Spleen (tissue), 11 donors: ENCODE measurements around the gene MYL4. TPM values are rescaled to one million over a fixed set of nuclear protein-coding genes. Genes with fewer than 3 reads are reported as not detected.
A peak's percentile ranks its signal among the peaks of the same experiment; 100 is the strongest.

Source experiments
- DNase-seq: peaks from one replicate; pipeline ENCODE4 v3.0.0-alpha.2; 2020
- H3K27ac ChIP-seq, 8 donors: fragments of 200-600 bp; sonication (generic) in 7 of 8; 1 replicate in 4 of 8; 2 replicates in 4 of 8; pipeline versions ENCODE4 v1.5.0 to v1.8.0; 2016 to 2021; ENCODE audit warnings: inconsistent platforms in 4 of 8, mild to moderate bottlenecking in 4 of 8, moderate library complexity in 1 of 8
- H3K27me3 ChIP-seq, 7 donors: fragments of 200-600 bp; sonication (generic) in 6 of 7; replicated peaks in 1 of 7; 1 replicate in 4 of 7; 2 replicates in 3 of 7; pipeline versions ENCODE4 v1.5.0 to v1.8.0; 2016 to 2021; ENCODE audit warnings: inconsistent platforms in 3 of 7, mild to moderate bottlenecking in 1 of 7
- H3K36me3 ChIP-seq, 6 donors: fragments of 200-600 bp; sonication (generic) in 5 of 6; 1 replicate in 4 of 6; 2 replicates in 2 of 6; pipeline versions ENCODE4 v1.5.0 to v1.8.0; 2016 to 2021; ENCODE audit warnings: inconsistent platforms in 2 of 6
- H3K4me1 ChIP-seq, 6 donors: fragments of 200-600 bp; sonication (generic) in 5 of 6; 1 replicate in 3 of 6; 2 replicates in 3 of 6; pipeline versions ENCODE4 v1.5.0 to v1.8.0; 2016 to 2021; ENCODE audit warnings: inconsistent platforms in 3 of 6
- H3K4me3 ChIP-seq, 8 donors: fragments of 200-600 bp; sonication (generic) in 7 of 8; 1 replicate in 4 of 8; 2 replicates in 4 of 8; pipeline versions ENCODE4 v1.5.0 to v1.8.0; 2016 to 2021; ENCODE audit warnings: inconsistent platforms in 4 of 8, mild to moderate bottlenecking in 4 of 8, moderate library complexity in 2 of 8
- H3K9me3 ChIP-seq, 8 donors: fragments of 200-600 bp; sonication (generic) in 7 of 8; 1 replicate in 4 of 8; 2 replicates in 4 of 8; pipeline versions ENCODE4 v1.5.0 to v1.8.0; 2016 to 2021; ENCODE audit warnings: inconsistent platforms in 4 of 8
- CTCF ChIP-seq, 11 experiments: fragments of 200-600 bp in 7 of 11; fragments of 450-650 bp in 4 of 11; sonication (generic) in 4 of 11; IDR thresholded peaks in 8 of 11; conservative IDR thresholded peaks in 3 of 11; 1 replicate in 7 of 11; 2 replicates in 4 of 11; pipeline versions ENCODE4 v1.4.0 to v1.8.0; 2016 to 2021; ENCODE audit warnings: antibody characterized with exemption in 11 of 11, inconsistent platforms in 4 of 11, mild to moderate bottlenecking in 1 of 11
- POLR2A ChIP-seq, 3 donors: fragments of 450-650 bp; IDR thresholded peaks; one replicate each; pipeline ENCODE4 v1.5.1; 2017; ENCODE audit warnings: antibody characterized with exemption in 3 of 3, mild to moderate bottlenecking in 1 of 3
- POLR2AphosphoS5 ChIP-seq, 3 donors: sonication (generic); formaldehyde crosslinking; IDR thresholded peaks; one replicate each; pipeline ENCODE4 v1.5.1; 2017; ENCODE audit warnings: antibody characterized with exemption in 3 of 3
- WGBS, 5 donors: extraction: QIAGEN DNeasy Blood & Tissue Kit in 3 of 5; methylation state at CpG; one replicate each; pipeline versions ENCODE4 v1.1.5 to v1.1.7; 2013 to 2018; 5-methylcytosine and 5-hydroxymethylcytosine counted together
- intact Hi-C: fragments of 100-400 bp; cut with DNase I; formaldehyde crosslinking; loops from one replicate; pipeline ENCODE4 v1.15.0; 2023; ENCODE audit warnings: low total_unique reads
- polyA plus RNA-seq, 3 donors: library from polyadenylated mRNA; stranded (reverse); fragments of 200-250 nt; gene quantifications; one replicate each; pipeline ENCODE4 v1.2.1, GENCODE V29; 2013
- total RNA-seq, 7 donors: library from RNA; depleted of rRNA in 3 of 7; stranded (reverse); fragments of >200 nt in 3 of 7; fragmentation: NEBNext Ultra II Directional in 4 of 7; extraction: Animal tissue kit (Norgen Biotek cat#: 25700) in 4 of 7; gene quantifications; one replicate each; pipeline versions ENCODE4 v1.1.0 to v1.2.1, GENCODE V29; 2016 to 2021
- donor health status: healthy with polysubstance abuse.
- donor health status: DM: no; HTN: no; CAD: no; lungs with moderate emphysema.
- donor health status: DM: no; HTN: no; CAD: no.
- donor health status: Bipolar disorder and iron deficiency.
- donor health status: healthy.
- donor health status: DM: no; HTN: no; CAD: no.
- donor health status: DM: yes; HTN: yes; CAD: no.

Gene MYL4
- total and polyA plus RNA-seq, 10 donors, result 0.39 to 8.3 (median 2.6) TPM

GRCh38 chr17:47207143-47208067 is 1.7 kb upstream of the MYL4 start:
- DNase-seq, result no peak
- H3K4me3 ChIP-seq, result no peak overlapping the region
- no peaks in the 10 kb centered on the region for H3K27me3 ChIP-seq
- 69 to 82% (median 74%) methylated on average over 8 of the region's 8 CpGs for WGBS, 5 donors
- TF ChIP-seq POLR2AphosphoS5 (IDR thresholded peaks at IDR 0.05) (no peak), CTCF (IDR thresholded peaks at IDR 0.05 in 8 of 11, conservative IDR thresholded peaks at IDR 0.05 in 3 of 11) (no peak), POLR2A (IDR thresholded peaks at IDR 0.05) (no peak)
- H3K9me3 ChIP-seq, result no peaks in the 10 kb centered on the region
- H3K4me1 ChIP-seq, result peaks cover 8 to 59% (median 42%) of the 10 kb centered on the region in 6 donors
- H3K27ac ChIP-seq, result peak overlapping the region in 5 of 8 donors; percentile 11 to 94 (median 88)
- intact Hi-C loops, result no loop called here
- no peaks in the 10 kb centered on the region for H3K36me3 ChIP-seq

- no peak for TF ChIP-seq POLR2A (IDR thresholded peaks at IDR 0.05)
- no peak for TF ChIP-seq POLR2AphosphoS5 (IDR thresholded peaks at IDR 0.05)
- no peak for TF ChIP-seq CTCF (IDR thresholded peaks at IDR 0.05 in 8 of 11, conservative IDR thresholded peaks at IDR 0.05 in 3 of 11)
- intact Hi-C loops, result no loop called here
- no peak for DNase-seq
- H3K27ac ChIP-seq, result no peak overlapping the region
- WGBS, 5 donors, result 93 to 100% (median 98%) methylated on average over 2 to 3 of the region's 3 CpGs
- no peak overlapping the region for H3K4me3 ChIP-seq
- no peaks in the 10 kb centered on the region for H3K9me3 ChIP-seq
- no peaks in the 10 kb centered on the region for H3K27me3 ChIP-seq
- peaks cover 7 to 47% (median 30%) of the 10 kb centered on the region in 6 donors for H3K4me1 ChIP-seq
- H3K36me3 ChIP-seq, result no peaks in the 10 kb centered on the region
Measured at GRCh38 chr17:47209499-47209898, 351 bp downstream of the MYL4 start.

GRCh38 chr17:47210105-47210504 is 957 bp downstream of the MYL4 start:
- peaks cover under 1 to 41% (median 24%) of the 10 kb centered on the region in 6 donors for H3K4me1 ChIP-seq
- TF ChIP-seq POLR2AphosphoS5 (IDR thresholded peaks at IDR 0.05), result no peak
- TF ChIP-seq POLR2A (IDR thresholded peaks at IDR 0.05), result no peak
- TF ChIP-seq CTCF (IDR thresholded peaks at IDR 0.05 in 8 of 11, conservative IDR thresholded peaks at IDR 0.05 in 3 of 11), result no peak
- WGBS, 5 donors, result 32 to 75% (median 70%) methylated on average over 3 of the region's 3 CpGs
- no peak overlapping the region for H3K27ac ChIP-seq
- intact Hi-C loops, result no loop called here
- H3K27me3 ChIP-seq, result no peaks in the 10 kb centered on the region
- DNase-seq, result no peak
- no peaks in the 10 kb centered on the region for H3K9me3 ChIP-seq
- no peak overlapping the region for H3K4me3 ChIP-seq
- no peaks in the 10 kb centered on the region for H3K36me3 ChIP-seq

DNA sequence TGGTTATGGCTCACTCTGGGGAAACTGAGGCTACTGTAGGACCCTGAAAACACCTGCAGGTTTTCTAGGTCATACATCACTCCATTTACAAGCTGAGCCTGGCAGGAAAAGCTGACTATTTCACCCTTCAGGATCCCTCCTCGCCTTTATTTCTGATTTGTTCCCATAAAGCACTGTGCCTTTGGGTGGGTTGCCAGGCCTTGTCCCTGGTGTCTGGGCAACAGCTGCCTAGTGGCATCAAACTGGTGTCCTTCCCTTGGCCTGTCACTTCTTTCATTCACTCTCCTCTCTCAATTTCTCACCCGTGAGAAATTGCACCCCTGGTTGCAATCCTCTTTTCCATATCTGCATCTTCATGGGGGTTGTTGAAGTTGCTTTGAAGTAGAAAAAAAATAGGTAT is 1.6 kb downstream of the MYL4 start:
- no peaks in the 10 kb centered on the region for H3K27me3 ChIP-seq
- intact Hi-C loops, result no loop called here
- H3K9me3 ChIP-seq, result no peaks in the 10 kb centered on the region
- WGBS, 5 donors, result 88 to 97% (median 91%) methylated on average over 2 of the region's 2 CpGs
- peaks cover 0 to 34% (median 19%) of the 10 kb centered on the region in 6 donors for H3K4me1 ChIP-seq
- no peak for DNase-seq
- H3K4me3 ChIP-seq, result no peak overlapping the region
- no peak for TF ChIP-seq POLR2AphosphoS5 (IDR thresholded peaks at IDR 0.05)
- no peak for TF ChIP-seq CTCF (IDR thresholded peaks at IDR 0.05 in 8 of 11, conservative IDR thresholded peaks at IDR 0.05 in 3 of 11)
- TF ChIP-seq POLR2A (IDR thresholded peaks at IDR 0.05), result no peak
- H3K27ac ChIP-seq, result no peak overlapping the region
- H3K36me3 ChIP-seq, result no peaks in the 10 kb centered on the region
